WTC11 (cell line): ENCODE data around the gene TCEANC.

Experiments
- ATF3 ChIP-seq: sonication (generic); formaldehyde crosslinking; conservative IDR thresholded peaks from 2 replicates; pipeline ENCODE4 v1.8.1; 2022; ENCODE audit warnings: mild to moderate bottlenecking, missing genetic modification reagents
- ATF6 ChIP-seq: sonication (generic); formaldehyde crosslinking; IDR thresholded peaks from 2 replicates; pipeline ENCODE4 v1.8.1; 2023; ENCODE audit warnings: mild to moderate bottlenecking, missing genetic modification reagents
- CDX4 ChIP-seq: fragments of 250-450 bp; sonication (Bioruptor Pico); IDR thresholded peaks from 2 replicates; pipeline ENCODE4 v1.9.0; 2021; ENCODE audit warnings: moderate library complexity, mild to moderate bottlenecking, inconsistent platforms, borderline replicate concordance
- CREB1 ChIP-seq: sonication (generic); formaldehyde crosslinking; IDR thresholded peaks from 2 replicates; pipeline ENCODE4 v1.8.0; 2023; ENCODE audit warnings: mild to moderate bottlenecking, missing genetic modification reagents
- CTCF ChIP-seq: fragments of 200-600 bp; IDR thresholded peaks from 2 replicates; pipeline ENCODE4 v1.8.0; 2022; ENCODE audit warnings: antibody characterized with exemption
- E2F4 ChIP-seq: sonication (generic); formaldehyde crosslinking; IDR thresholded peaks from 2 replicates; pipeline ENCODE4 v1.8.1; 2022; ENCODE audit warnings: low read depth, mild to moderate bottlenecking, moderate library complexity, missing genetic modification reagents, borderline replicate concordance
- ELF4 ChIP-seq: sonication (generic); formaldehyde crosslinking; IDR thresholded peaks from 2 replicates; pipeline ENCODE4 v1.8.1; 2022; ENCODE audit warnings: low read depth, mild to moderate bottlenecking, moderate library complexity, missing genetic modification reagents
- ESRRA ChIP-seq: sonication (generic); formaldehyde crosslinking; IDR thresholded peaks from 2 replicates; pipeline ENCODE4 v1.8.1; 2022; ENCODE audit warnings: mild to moderate bottlenecking, missing genetic modification reagents, borderline replicate concordance
- MAX ChIP-seq: sonication (generic); formaldehyde crosslinking; IDR thresholded peaks from 2 replicates; pipeline ENCODE4 v1.8.0; 2022; ENCODE audit warnings: mild to moderate bottlenecking, missing genetic modification reagents
- MLX ChIP-seq: sonication (generic); formaldehyde crosslinking; IDR thresholded peaks from 2 replicates; pipeline ENCODE4 v1.8.1; 2023; ENCODE audit warnings: mild to moderate bottlenecking, missing genetic modification reagents, moderate library complexity
- NR3C1 ChIP-seq: sonication (generic); formaldehyde crosslinking; conservative IDR thresholded peaks from 2 replicates; pipeline ENCODE4 v1.8.1; 2023; ENCODE audit warnings: low read depth, mild to moderate bottlenecking, missing genetic modification reagents
- TP53 ChIP-seq: sonication (generic); formaldehyde crosslinking; IDR thresholded peaks from 2 replicates; pipeline ENCODE4 v1.8.1; 2023; ENCODE audit warnings: mild to moderate bottlenecking, missing genetic modification reagents
- USF2 ChIP-seq: sonication (generic); formaldehyde crosslinking; IDR thresholded peaks from 2 replicates; pipeline ENCODE4 v1.8.1; 2023; ENCODE audit warnings: mild to moderate bottlenecking, missing genetic modification reagents, moderate library complexity

GRCh38 chrX:13658602-13659001, 5.7 kb downstream of the TCEANC start:
- no peak for TF ChIP-seq MLX
- TF ChIP-seq CTCF, result 0 out of 2 replicates have a peak, but pooled peaks have one; percentile 13
- no peak for TF ChIP-seq E2F4 (CRISPR knock-in tag)
- TF ChIP-seq NR3C1 (CRISPR knock-in tag), result no peak
- no peak for TF ChIP-seq USF2
- TF ChIP-seq ATF3, result no peak
- TF ChIP-seq ESRRA (CRISPR knock-in tag), result no peak
- no peak for TF ChIP-seq TP53 (CRISPR knock-in tag)
- no peak for TF ChIP-seq ELF4
- TF ChIP-seq CREB1 (CRISPR knock-in tag), result no peak
- TF ChIP-seq CDX4, result no peak
- TF ChIP-seq MAX (CRISPR knock-in tag), result no peak
- no peak for TF ChIP-seq ATF6 (CRISPR knock-in tag)
